Tibial nerve (tissue), 3 donors: ENCODE measurements around the gene RAE1.

Experiments
- CTCF ChIP-seq, 5 experiments: fragments of 200-600 bp in 3 of 5; fragments of 450-650 bp in 2 of 5; sonication (generic) in 3 of 5; IDR thresholded peaks; one replicate each; pipeline ENCODE4 v1.5.1; 2016 to 2019; ENCODE audit warnings: antibody characterized with exemption in 5 of 5, mild to moderate bottlenecking in 3 of 5, moderate library complexity in 2 of 5
- POLR2A ChIP-seq, 2 donors: fragments of 450-650 bp; IDR thresholded peaks; one replicate each; pipeline ENCODE4 v1.6.1; 2017; ENCODE audit warnings: antibody characterized with exemption in 2 of 2, mild to moderate bottlenecking in 2 of 2, moderate library complexity in 2 of 2

- TF ChIP-seq CTCF (IDR thresholded peaks at IDR 0.05) (no peak), POLR2A (IDR thresholded peaks at IDR 0.05) (no peak)
Measured at GRCh38 chr20:57370316-57370715, 19.3 kb downstream of the RAE1 start.
